ENCODE measurements around the gene RPL14. TPM values are rescaled to one million over a fixed set of nuclear protein-coding genes. Genes with fewer than 3 reads are reported as not detected.

The RPL14 gene
- total and polyA plus RNA-seq, 2 of the 13 experiments (the other 11 are each of a cell fraction or from before 2014, with no cell fraction given) = 502 to 1,291 TPM

- ChIA-PET CTCF (ENCODE audit: low intra/inter-chr PET ratio, low total read pairs) (no interaction called here), POLR2A (interaction anchor here (1.0 to 3.3 kb wide), 10 partner anchors 8 to 694 kb away, joined by 3 to 119 read pairs (median 16); partner anchors contain the start of genes CTNNB1, RPL14, ZNF619 and ZNF621)
- H2AFZ ChIP-seq (ENCODE audit: low read length) = no peak overlapping the region
- in situ Hi-C loops (cut with HindIII; ENCODE audit: extremely low pct_ligation_motif_present, low pct_unique_long_range_greater_than_20kb) (no loop called here), intact Hi-C loops (cut with micrococcal nuclease; ENCODE audit: unreplicated experiment) (loop anchor here (1.0 to 5.0 kb wide), 4 partner anchors 19 to 178 kb away; partner anchors contain the start of genes RPL14, ZNF619 and ZNF621)
- H3K9ac ChIP-seq (ENCODE audit: insufficient read depth, low read depth, low read length) = no peak overlapping the region
- ATAC-seq (no peak), FAIRE-seq (no peak), DNase-seq (ENCODE audit: low spot score) (peak; percentile 76)
- 84% methylated on average over 5 of the region's 5 CpGs for WGBS (ENCODE audit: low lambda C conversion rate)
- H3K9me3 ChIP-seq (ENCODE audit: low read length) = no peaks in the 10 kb centered on the region
- no peaks in the 10 kb centered on the region for H4K20me1 ChIP-seq (ENCODE audit: insufficient read depth, low read length)
- no peaks in the 10 kb centered on the region; a peak in 1 of 5 replicates for H3K27me3 ChIP-seq (ENCODE audit: control insufficient read depth in 1 of 2, insufficient read depth in 2 of 2, low read length in 2 of 2)
- no peak overlapping the region for H3K27ac ChIP-seq (ENCODE audit: extremely low read length, insufficient read depth, low read length)
- H3K4me1 ChIP-seq (ENCODE audit: insufficient read depth, low read length) = peaks cover 22% of the 10 kb centered on the region
- peaks cover 15% of the 10 kb centered on the region for H3K79me2 ChIP-seq (ENCODE audit: insufficient read depth, low read length)
- peak overlapping the region in 1 of 3 experiments; percentile 75; a peak in 1 of 6 replicates for H3K4me3 ChIP-seq (replicated peaks in 1 of 3; ENCODE audit: insufficient read depth in 1 of 3, low read depth in 2 of 3, low read length in 3 of 3)
- peaks cover 3 to 7% of the 10 kb centered on the region in 2 experiments; a peak in 2 of 5 replicates for H3K36me3 ChIP-seq (replicated peaks in 1 of 2; ENCODE audit: control insufficient read depth in 1 of 2, insufficient read depth in 2 of 2, low read length in 2 of 2)
- H3K4me2 ChIP-seq (ENCODE audit: low read depth, low read length) = peak overlapping the region; percentile 83
- BruUV-seq (replicated peaks) = no TSS peak
- peak; percentile 80 for TF ChIP-seq FOSL2 (CRISPR knock-in tag; IDR thresholded peaks at IDR 0.05)
- no peak for TF ChIP-seq MAFK (conservative IDR thresholded peaks at IDR 0.05 in 1 of 2, IDR thresholded peaks at IDR 0.05 in 1 of 2; ENCODE audit: low read length in 2 of 2)
- TF ChIP-seq ARID5B (CRISPR knock-in tag; IDR thresholded peaks at IDR 0.05) = 0 out of 2 replicates have a peak, but pooled peaks have one; percentile 23
- peak; percentile 37; the same call in 1 of the 2 replicates for TF ChIP-seq ZNF644 (CRISPR knock-in tag; IDR thresholded peaks at IDR 0.05; ENCODE audit: low read depth)
- TF ChIP-seq ZNF34 (CRISPR knock-in tag; IDR thresholded peaks at IDR 0.05; ENCODE audit: borderline replicate concordance) = 0 out of 2 replicates have a peak, but pooled peaks have one; percentile 10
- peak; percentile 31; the same call in 1 of the 2 replicates for TF ChIP-seq CEBPB (IDR thresholded peaks at IDR 0.05; ENCODE audit: borderline replicate concordance, low read depth, low read length)
- 0 out of 2 replicates have a peak, but pooled peaks have one; percentile 25 for TF ChIP-seq RARA (CRISPR knock-in tag; IDR thresholded peaks at IDR 0.05)
- no peak for TF ChIP-seq IRF9 (CRISPR knock-in tag; IDR thresholded peaks at IDR 0.05; ENCODE audit: borderline replicate concordance)
- TF ChIP-seq ARID3A (IDR thresholded peaks at IDR 0.05; ENCODE audit: low read depth, low read length) = peak; percentile 56; the same call in 1 of the 2 replicates
- no peak for TF ChIP-seq ZBTB38 (CRISPR knock-in tag; IDR thresholded peaks at IDR 0.05)
- TF ChIP-seq TEAD3 (CRISPR knock-in tag; optimal IDR thresholded peaks at IDR 0.05; ENCODE audit: borderline replicate concordance) = peak; percentile 42
- no peak for TF ChIP-seq ZNF230 (CRISPR knock-in tag; IDR thresholded peaks at IDR 0.05)
- no peak for TF ChIP-seq ZHX1 (CRISPR knock-in tag; IDR thresholded peaks at IDR 0.05; ENCODE audit: low read depth)
These were observed 47.7 kb downstream of the RPL14 start for GRCh38 chr3:40504636-40505430.
